HCT116 (cell line): ENCODE data around the gene ACTN4. TPM values are rescaled to one million over a fixed set of nuclear protein-coding genes. Genes with fewer than 3 reads are reported as not detected.
A peak's percentile ranks its signal among the peaks of the same experiment; 100 is the strongest.

Experiments used
- ATAC-seq: fragments of 200-7000 bp; cut with Tn5 transposase; 2 replicates; pipeline ENCODE4 v1.9.1; 2020; ENCODE audit warnings: mild to moderate bottlenecking, moderate library complexity
- BruUV-seq: library from RNA; stranded (reverse); fragments of 400-500 nt; replicated peaks from 2 replicates; lab custom pipeline; 2021; lab: Mats Ljungman, UMichigan
- CTCF ChIA-PET: fragments of 300-600 bp; sonication (Branson Sonifier 250); formaldehyde crosslinking; loops from one replicate; lab custom pipeline; 2021; ENCODE audit warnings: antibody characterized with exemption; lab: Charles Lee
- POLR2A ChIA-PET: fragments of 300-600, 350-600 bp; sonication (Branson Sonifier 250); formaldehyde crosslinking; loops from one replicate; lab custom pipeline; 2021; ENCODE audit warnings: antibody characterized with exemption; lab: Charles Lee
- RAD21 ChIA-PET, 2 experiments: fragments of 300-600 bp; sonication (Branson Sonifier 250); formaldehyde crosslinking; loops; one replicate each; lab custom pipeline; 2023; ENCODE audit warnings: low total read pairs in 2 of 2; ENCODE audit not compliant: uncharacterized antibody in 2 of 2, unreplicated experiment in 2 of 2, low non-redundant PET in 1 of 2; lab: Charles Lee
- DNase-seq: peaks from one replicate; pipeline ENCODE4 v3.0.0-alpha.2; 2010; ENCODE audit warnings: low read depth, low spot score
- H2AFZ ChIP-seq: fragments of 200-600 bp; shearing (Covaris generic), sonication (generic); 2 replicates; pipeline ENCODE4 v1.6.1; 2017; ENCODE audit warnings: low read depth, mixed run types, mixed read lengths, antibody characterized with exemption, low read length; ENCODE audit not compliant: poor library complexity, severe bottlenecking
- H3K27ac ChIP-seq: 2 replicates; pipeline ENCODE4 v1.5.1; 2012; ENCODE audit warnings: low read depth, low read length
- H3K27me3 ChIP-seq: fragments of 200-600 bp; sonication (generic); 2 replicates; pipeline ENCODE4 v1.6.1; 2016; ENCODE audit warnings: mixed run types, low read length, mixed read lengths; ENCODE audit not compliant: insufficient read depth
- H3K36me3 ChIP-seq, 2 experiments: fragments of 200-500 bp in 1 of 2; fragments of 200-600 bp in 1 of 2; sonication (Bioruptor generic) in 1 of 2; sonication (generic) in 1 of 2; 2 replicates each; pipeline versions ENCODE4 v1.5.1 to v1.6.1; 2014 to 2016; ENCODE audit warnings: low read length in 2 of 2, inconsistent platforms in 1 of 2, mixed read lengths in 1 of 2, mixed run types in 1 of 2; ENCODE audit not compliant: insufficient read depth in 2 of 2, control insufficient read depth in 1 of 2
- H3K4me1 ChIP-seq, 2 experiments: fragments of 200-600 bp in 1 of 2; sonication (generic) in 1 of 2; 2 replicates each; pipeline versions ENCODE4 v1.5.1 to v1.6.1; 2012 to 2017; ENCODE audit warnings: low read length in 2 of 2, inconsistent platforms in 1 of 2, mild to moderate bottlenecking in 1 of 2, mixed read lengths in 1 of 2, mixed run types in 1 of 2, moderate library complexity in 1 of 2; ENCODE audit not compliant: insufficient read depth in 2 of 2, control insufficient read depth in 1 of 2
- H3K4me2 ChIP-seq: fragments of 200-600 bp; sonication (generic); 2 replicates; pipeline ENCODE4 v1.6.1; 2017; ENCODE audit warnings: mixed run types, low read length, mixed read lengths
- H3K4me3 ChIP-seq, 2 experiments: fragments of 200-600 bp in 1 of 2; sonication (generic) in 1 of 2; replicated peaks in 1 of 2; 2 replicates each; pipeline ENCODE4 v1.5.1; 2011 to 2016; ENCODE audit warnings: low read length in 2 of 2, control low read depth in 1 of 2, low read depth in 1 of 2, mild to moderate bottlenecking in 1 of 2, mixed read lengths in 1 of 2, mixed run types in 1 of 2
- H3K79me2 ChIP-seq: fragments of 200-600 bp; sonication (generic); 2 replicates; pipeline ENCODE4 v1.6.1; 2017; ENCODE audit warnings: mild to moderate bottlenecking, mixed run types, low read length, moderate library complexity, mixed read lengths; ENCODE audit not compliant: insufficient read depth
- H3K9ac ChIP-seq: fragments of 200-600 bp; sonication (generic); 2 replicates; pipeline ENCODE4 v1.6.1; 2016; ENCODE audit warnings: low read length, mixed read lengths
- H3K9me2 ChIP-seq: fragments of 200-600 bp; sonication (generic), shearing (Covaris generic); 2 replicates; pipeline ENCODE4 v1.6.1; 2017; ENCODE audit warnings: mixed run types, mild to moderate bottlenecking, moderate library complexity; ENCODE audit not compliant: insufficient read depth
- H3K9me3 ChIP-seq, 2 experiments: fragments of 200-500 bp in 1 of 2; fragments of 200-600 bp in 1 of 2; sonication (Bioruptor generic) in 1 of 2; sonication (generic) in 1 of 2; 2 replicates each; pipeline ENCODE4 v1.6.1; 2014 to 2017; ENCODE audit warnings: low read length in 2 of 2, mixed read lengths in 2 of 2, inconsistent platforms in 1 of 2, low read depth in 1 of 2, mild to moderate bottlenecking in 1 of 2, mixed run types in 1 of 2, moderate library complexity in 1 of 2; ENCODE audit not compliant: control insufficient read depth in 1 of 2, insufficient read depth in 1 of 2
- H4K20me1 ChIP-seq: fragments of 200-600 bp; sonication (generic), shearing (Covaris generic); 2 replicates; pipeline ENCODE4 v1.6.1; 2017; ENCODE audit warnings: mixed run types, mild to moderate bottlenecking, moderate library complexity; ENCODE audit not compliant: insufficient read depth
- CEBPB ChIP-seq: IDR thresholded peaks from 2 replicates; pipeline ENCODE4 v1.6.1; 2012; ENCODE audit warnings: low read depth
- ELF1 ChIP-seq: IDR thresholded peaks from 2 replicates; pipeline ENCODE4 v1.6.1; 2012; ENCODE audit warnings: low read depth, borderline replicate concordance
- EZH2phosphoT487 ChIP-seq: fragments of 200-600 bp; IDR thresholded peaks from 2 replicates; pipeline ENCODE4 v1.6.1; 2018; ENCODE audit warnings: antibody characterized with exemption, borderline replicate concordance
- FOSL1 ChIP-seq: IDR thresholded peaks from 2 replicates; pipeline ENCODE4 v1.6.1; 2012; ENCODE audit warnings: low read depth
- POLR2A ChIP-seq: IDR thresholded peaks from 2 replicates; pipeline ENCODE4 v1.7.0; 2011; ENCODE audit warnings: borderline replicate concordance; ENCODE audit not compliant: insufficient read depth, insufficient read length; ENCODE audit errors: extremely low read depth
- POLR2AphosphoS5 ChIP-seq: IDR thresholded peaks from 2 replicates; pipeline ENCODE4 v1.6.1; 2011; ENCODE audit warnings: mild to moderate bottlenecking, low read depth, low read length, moderate library complexity
- RAD21 ChIP-seq: IDR thresholded peaks from 2 replicates; pipeline ENCODE4 v1.6.1; 2012; ENCODE audit warnings: low read depth, mild to moderate bottlenecking
- ZFX ChIP-seq: fragments of 450-650 bp; IDR thresholded peaks from 2 replicates; pipeline ENCODE4 v1.6.1; 2017
- ZNF274 ChIP-seq: fragments of 200-500 bp; sonication (Bioruptor generic); IDR thresholded peaks from 2 replicates; pipeline ENCODE4 v1.6.1; 2014; ENCODE audit warnings: mild to moderate bottlenecking, low read depth, low read length, inconsistent platforms
- intact Hi-C: fragments of 100-400 bp; cut with micrococcal nuclease; formaldehyde crosslinking; loops from 2 replicates; pipeline ENCODE4 v1.10.0; 2022
- total RNA-seq: library from RNA; stranded (reverse); gene quantifications from one replicate; pipeline ENCODE4 v1.2.1, GENCODE V29; 2021; ENCODE audit not compliant: unreplicated experiment
- TF ChIP-seq, protein P1 (sequence below), 3 experiments: fragments of 200-600 bp in 1 of 3; sonication (generic) in 1 of 3; IDR thresholded peaks in 2 of 3; conservative IDR thresholded peaks in 1 of 3; 2 replicates each; pipeline ENCODE4 v1.5.1; 2012 to 2017; ENCODE audit warnings: low read depth in 2 of 3, low read length in 2 of 3, antibody characterized with exemption in 1 of 3, borderline replicate concordance in 1 of 3, control low read depth in 1 of 3, mild to moderate bottlenecking in 1 of 3, mixed read lengths in 1 of 3, mixed run types in 1 of 3, moderate library complexity in 1 of 3; ENCODE audit not compliant: insufficient read depth in 1 of 3
- TF ChIP-seq, protein P2 (sequence below): IDR thresholded peaks from 2 replicates; pipeline ENCODE4 v1.6.1; 2012; ENCODE audit warnings: low read depth
- TF ChIP-seq, protein P3 (sequence below): IDR thresholded peaks from 2 replicates; pipeline ENCODE4 v1.6.1; 2012

The ACTN4 gene
- total RNA-seq, 1 experiment from 2014 or later: 651 TPM

DNA sequence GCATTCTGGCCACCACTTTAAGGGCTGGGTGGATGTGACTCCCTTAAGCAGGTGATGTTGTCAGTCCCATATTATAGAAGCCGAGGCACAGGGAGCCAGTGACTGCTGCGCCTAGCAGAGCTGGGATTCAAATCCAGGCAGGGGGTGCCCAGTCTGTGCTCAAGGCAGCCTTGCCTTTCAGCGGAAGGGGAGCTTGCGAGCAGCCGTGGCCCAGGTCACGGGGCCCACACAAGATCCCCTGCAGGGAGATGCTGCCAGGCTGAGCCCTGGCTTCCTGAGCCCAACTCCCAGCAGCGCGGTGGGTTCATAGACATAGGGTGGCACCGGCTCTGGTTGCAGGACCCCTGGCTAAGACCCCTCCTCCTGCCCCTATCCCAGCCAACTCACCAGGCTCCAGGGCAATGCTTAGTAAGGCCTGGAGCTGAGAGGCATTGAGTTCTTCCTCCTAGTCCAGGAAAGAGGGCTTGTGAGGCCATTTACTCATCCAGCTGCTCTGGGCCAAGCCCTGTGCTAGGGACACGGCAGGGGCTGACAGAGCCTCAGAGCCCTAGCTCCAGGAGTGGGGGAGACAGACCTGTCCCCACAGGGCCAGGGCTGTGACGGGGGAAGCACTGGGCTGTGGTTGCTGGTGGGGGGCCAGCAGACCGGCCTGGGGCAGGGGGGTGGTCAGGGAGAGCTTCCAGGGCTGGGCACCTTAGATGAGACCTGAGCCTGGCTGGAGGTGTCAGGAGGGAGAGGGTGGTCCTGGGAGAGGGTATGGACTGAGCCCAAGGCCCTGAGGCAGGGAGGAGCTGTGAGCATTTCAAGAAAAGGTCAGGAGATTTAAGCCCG lies 87.2 kb downstream of the ACTN4 start:
- H3K36me3 ChIP-seq: peaks cover 11 to 13% of the 10 kb centered on the region in 2 experiments; a peak in 3 of 4 replicates
- TF ChIP-seq FOSL1 (no peak), POLR2AphosphoS5 (no peak), POLR2A (no peak), ZFX (no peak), RAD21 (no peak), ELF1 (no peak), EZH2phosphoT487 (no peak), CEBPB (no peak), ZNF274 (no peak)
- TF ChIP-seq, protein P1, sequence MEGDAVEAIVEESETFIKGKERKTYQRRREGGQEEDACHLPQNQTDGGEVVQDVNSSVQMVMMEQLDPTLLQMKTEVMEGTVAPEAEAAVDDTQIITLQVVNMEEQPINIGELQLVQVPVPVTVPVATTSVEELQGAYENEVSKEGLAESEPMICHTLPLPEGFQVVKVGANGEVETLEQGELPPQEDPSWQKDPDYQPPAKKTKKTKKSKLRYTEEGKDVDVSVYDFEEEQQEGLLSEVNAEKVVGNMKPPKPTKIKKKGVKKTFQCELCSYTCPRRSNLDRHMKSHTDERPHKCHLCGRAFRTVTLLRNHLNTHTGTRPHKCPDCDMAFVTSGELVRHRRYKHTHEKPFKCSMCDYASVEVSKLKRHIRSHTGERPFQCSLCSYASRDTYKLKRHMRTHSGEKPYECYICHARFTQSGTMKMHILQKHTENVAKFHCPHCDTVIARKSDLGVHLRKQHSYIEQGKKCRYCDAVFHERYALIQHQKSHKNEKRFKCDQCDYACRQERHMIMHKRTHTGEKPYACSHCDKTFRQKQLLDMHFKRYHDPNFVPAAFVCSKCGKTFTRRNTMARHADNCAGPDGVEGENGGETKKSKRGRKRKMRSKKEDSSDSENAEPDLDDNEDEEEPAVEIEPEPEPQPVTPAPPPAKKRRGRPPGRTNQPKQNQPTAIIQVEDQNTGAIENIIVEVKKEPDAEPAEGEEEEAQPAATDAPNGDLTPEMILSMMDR (IDR thresholded peaks at IDR 0.05 in 2 of 3, conservative IDR thresholded peaks at IDR 0.05 in 1 of 3; ENCODE audit: borderline replicate concordance in 1 of 3, insufficient read depth in 1 of 3, low read depth in 2 of 3, low read length in 2 of 3): no peak
- TF ChIP-seq, protein P2, sequence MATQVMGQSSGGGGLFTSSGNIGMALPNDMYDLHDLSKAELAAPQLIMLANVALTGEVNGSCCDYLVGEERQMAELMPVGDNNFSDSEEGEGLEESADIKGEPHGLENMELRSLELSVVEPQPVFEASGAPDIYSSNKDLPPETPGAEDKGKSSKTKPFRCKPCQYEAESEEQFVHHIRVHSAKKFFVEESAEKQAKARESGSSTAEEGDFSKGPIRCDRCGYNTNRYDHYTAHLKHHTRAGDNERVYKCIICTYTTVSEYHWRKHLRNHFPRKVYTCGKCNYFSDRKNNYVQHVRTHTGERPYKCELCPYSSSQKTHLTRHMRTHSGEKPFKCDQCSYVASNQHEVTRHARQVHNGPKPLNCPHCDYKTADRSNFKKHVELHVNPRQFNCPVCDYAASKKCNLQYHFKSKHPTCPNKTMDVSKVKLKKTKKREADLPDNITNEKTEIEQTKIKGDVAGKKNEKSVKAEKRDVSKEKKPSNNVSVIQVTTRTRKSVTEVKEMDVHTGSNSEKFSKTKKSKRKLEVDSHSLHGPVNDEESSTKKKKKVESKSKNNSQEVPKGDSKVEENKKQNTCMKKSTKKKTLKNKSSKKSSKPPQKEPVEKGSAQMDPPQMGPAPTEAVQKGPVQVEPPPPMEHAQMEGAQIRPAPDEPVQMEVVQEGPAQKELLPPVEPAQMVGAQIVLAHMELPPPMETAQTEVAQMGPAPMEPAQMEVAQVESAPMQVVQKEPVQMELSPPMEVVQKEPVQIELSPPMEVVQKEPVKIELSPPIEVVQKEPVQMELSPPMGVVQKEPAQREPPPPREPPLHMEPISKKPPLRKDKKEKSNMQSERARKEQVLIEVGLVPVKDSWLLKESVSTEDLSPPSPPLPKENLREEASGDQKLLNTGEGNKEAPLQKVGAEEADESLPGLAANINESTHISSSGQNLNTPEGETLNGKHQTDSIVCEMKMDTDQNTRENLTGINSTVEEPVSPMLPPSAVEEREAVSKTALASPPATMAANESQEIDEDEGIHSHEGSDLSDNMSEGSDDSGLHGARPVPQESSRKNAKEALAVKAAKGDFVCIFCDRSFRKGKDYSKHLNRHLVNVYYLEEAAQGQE: no peak
- TF ChIP-seq, protein P3, sequence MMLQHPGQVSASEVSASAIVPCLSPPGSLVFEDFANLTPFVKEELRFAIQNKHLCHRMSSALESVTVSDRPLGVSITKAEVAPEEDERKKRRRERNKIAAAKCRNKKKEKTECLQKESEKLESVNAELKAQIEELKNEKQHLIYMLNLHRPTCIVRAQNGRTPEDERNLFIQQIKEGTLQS: no peak
- H3K4me3 ChIP-seq: peak overlapping the region; percentile 25 to 26; a peak in 2 of 4 replicates
- H4K20me1 ChIP-seq: 0 out of 2 replicates have a peak, but pooled peaks cover 3% of the 10 kb centered on the region
- no peaks in the 10 kb centered on the region for H3K9me3 ChIP-seq
- H3K9me2 ChIP-seq: no peaks in the 10 kb centered on the region
- no peak overlapping the region for H2AFZ ChIP-seq
- ATAC-seq: no peak
- RAD21 ChIA-PET: interaction anchor here in 1 of 2 experiments (0.6 kb wide), 1 partner anchor 152 kb away, joined by 3 read pairs; no protein-coding TSS in a partner anchor
- intact Hi-C loops: loop anchor here (5.0 kb wide), 2 partner anchors 98 to 198 kb away; partner anchors contain the start of genes ECH1, MRPS12 and SARS2
- peaks cover 13 to 59% of the 10 kb centered on the region in 2 experiments; a peak in 3 of 4 replicates for H3K4me1 ChIP-seq
- BruUV-seq: no TSS peak
- no peaks in the 10 kb centered on the region for H3K79me2 ChIP-seq
- H3K27me3 ChIP-seq: no peaks in the 10 kb centered on the region
- POLR2A ChIA-PET: interaction anchor here (0.6 to 1.4 kb wide), 2 partner anchors 68 to 88 kb away, joined by 4 read pairs; no protein-coding TSS in a partner anchor
- peak overlapping the region; percentile 67 for H3K27ac ChIP-seq
- peak overlapping the region; percentile 62 for H3K4me2 ChIP-seq
- CTCF ChIA-PET: interaction anchor here (1.8 kb wide), 1 partner anchor 196 kb away, joined by 6 read pairs; the partner anchor contains the start of genes MRPS12 and SARS2
- peak overlapping the region; percentile 39 for H3K9ac ChIP-seq
- no peak for DNase-seq
